Esophagus squamous epithelium (tissue), 4 donors: ENCODE data around the gene TLK2.

Source experiments
- POLR2A ChIP-seq, 4 donors: fragments of 450-650 bp; IDR thresholded peaks; one replicate each; pipeline ENCODE4 v1.6.1; 2017; ENCODE audit warnings: antibody characterized with exemption in 4 of 4, mild to moderate bottlenecking in 4 of 4, moderate library complexity in 3 of 4
- TF ChIP-seq, protein P1 (sequence below), 6 experiments: fragments of 450-650 bp in 4 of 6; fragments of 200-600 bp in 2 of 6; sonication (generic) in 2 of 6; IDR thresholded peaks; one replicate each; pipeline ENCODE4 v1.5.1; 2016 to 2019; ENCODE audit warnings: antibody characterized with exemption in 6 of 6, mild to moderate bottlenecking in 4 of 6, moderate library complexity in 4 of 6

DNA sequence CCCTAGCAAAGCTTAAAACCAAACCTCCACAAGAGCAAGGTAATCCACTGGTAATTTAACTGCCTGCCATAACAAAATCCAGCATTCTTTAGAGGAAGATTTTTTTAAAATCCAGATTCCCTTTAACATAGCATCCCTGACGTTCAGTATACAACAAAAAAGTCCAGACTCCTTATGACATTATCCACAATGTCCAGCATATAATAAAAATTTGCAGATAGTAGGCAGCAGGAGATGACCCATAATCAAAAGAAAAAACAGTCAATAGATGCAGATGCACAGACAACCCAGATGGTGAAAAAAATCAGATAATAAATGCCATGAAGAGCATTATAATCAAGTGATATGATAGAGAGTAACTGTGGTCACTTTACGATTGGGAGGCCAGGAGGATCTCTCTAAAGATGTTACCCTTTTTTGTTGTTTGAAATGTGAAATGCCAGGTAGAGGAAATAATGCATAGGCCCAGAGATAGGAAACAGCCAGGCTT is 182.0 kb downstream of the TLK2 start:
- TF ChIP-seq, protein P1, sequence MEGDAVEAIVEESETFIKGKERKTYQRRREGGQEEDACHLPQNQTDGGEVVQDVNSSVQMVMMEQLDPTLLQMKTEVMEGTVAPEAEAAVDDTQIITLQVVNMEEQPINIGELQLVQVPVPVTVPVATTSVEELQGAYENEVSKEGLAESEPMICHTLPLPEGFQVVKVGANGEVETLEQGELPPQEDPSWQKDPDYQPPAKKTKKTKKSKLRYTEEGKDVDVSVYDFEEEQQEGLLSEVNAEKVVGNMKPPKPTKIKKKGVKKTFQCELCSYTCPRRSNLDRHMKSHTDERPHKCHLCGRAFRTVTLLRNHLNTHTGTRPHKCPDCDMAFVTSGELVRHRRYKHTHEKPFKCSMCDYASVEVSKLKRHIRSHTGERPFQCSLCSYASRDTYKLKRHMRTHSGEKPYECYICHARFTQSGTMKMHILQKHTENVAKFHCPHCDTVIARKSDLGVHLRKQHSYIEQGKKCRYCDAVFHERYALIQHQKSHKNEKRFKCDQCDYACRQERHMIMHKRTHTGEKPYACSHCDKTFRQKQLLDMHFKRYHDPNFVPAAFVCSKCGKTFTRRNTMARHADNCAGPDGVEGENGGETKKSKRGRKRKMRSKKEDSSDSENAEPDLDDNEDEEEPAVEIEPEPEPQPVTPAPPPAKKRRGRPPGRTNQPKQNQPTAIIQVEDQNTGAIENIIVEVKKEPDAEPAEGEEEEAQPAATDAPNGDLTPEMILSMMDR (IDR thresholded peaks at IDR 0.05) = no peak
- TF ChIP-seq POLR2A (IDR thresholded peaks at IDR 0.05) = no peak
